HG02885 (cell line): ENCODE measurements around the gene CCDC60.
"Not testable (repeated sequence)": the region's sequence is repeated elsewhere in the genome, so short reads cannot be mapped to it uniquely, and the experiment has no call there.

Source experiments
- ATAC-seq: cut with Tn5 transposase; IDR thresholded peaks from one replicate; pipeline ENCODE4 v1.9.1; 2021; ENCODE audit warnings: mild to moderate bottlenecking; ENCODE audit not compliant: unreplicated experiment, poor library complexity

The CCDC60 gene

DNA sequence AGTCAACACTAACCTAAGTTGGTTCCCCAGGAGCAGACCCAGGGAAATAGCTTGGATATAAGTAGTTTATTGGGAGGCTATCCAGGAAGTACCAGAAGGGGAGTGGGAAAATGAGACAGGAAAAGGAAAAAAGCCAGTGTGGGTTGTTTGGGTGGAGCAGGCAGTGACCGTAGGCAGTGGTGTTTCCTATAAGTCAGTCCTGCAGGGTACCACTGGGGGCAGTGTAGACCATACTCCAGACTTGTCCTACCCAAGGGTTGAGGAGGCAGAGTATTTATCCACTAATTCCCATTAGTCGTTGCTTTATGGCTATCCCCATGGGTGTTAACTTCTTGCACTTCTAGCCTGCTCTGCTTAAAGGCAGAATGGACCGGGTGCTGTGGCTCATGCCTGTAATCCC lies 6.4 kb upstream of the CCDC60 start:
- ATAC-seq, result no peak

GRCh38 chr12:119338593-119339363 lies 4.2 kb downstream of the CCDC60 start:
- ATAC-seq, result no peak

GRCh38 chr12:119340578-119340977 lies 6.0 kb downstream of the CCDC60 start:
- no peak for ATAC-seq

DNA sequence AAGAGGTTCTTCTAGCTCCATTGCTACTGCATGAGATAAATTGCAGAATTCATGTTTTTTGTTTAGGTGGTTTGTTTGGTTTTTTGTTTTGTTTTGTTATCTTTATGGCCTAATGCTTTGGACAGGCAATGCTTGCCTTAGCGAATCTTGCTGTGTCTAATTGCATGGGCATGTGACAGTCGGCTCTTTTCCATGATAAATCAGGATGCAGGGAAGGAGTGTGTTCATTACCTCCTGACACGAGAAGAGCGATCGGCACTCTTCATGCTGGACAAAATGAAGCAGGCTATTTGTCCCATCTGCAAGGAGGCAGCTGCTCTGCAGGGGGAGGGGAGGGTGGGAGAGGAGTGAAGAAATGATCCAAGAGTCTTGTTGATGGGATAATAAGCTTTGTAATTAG lies 6.5 kb downstream of the CCDC60 start:
- no peak for ATAC-seq

DNA sequence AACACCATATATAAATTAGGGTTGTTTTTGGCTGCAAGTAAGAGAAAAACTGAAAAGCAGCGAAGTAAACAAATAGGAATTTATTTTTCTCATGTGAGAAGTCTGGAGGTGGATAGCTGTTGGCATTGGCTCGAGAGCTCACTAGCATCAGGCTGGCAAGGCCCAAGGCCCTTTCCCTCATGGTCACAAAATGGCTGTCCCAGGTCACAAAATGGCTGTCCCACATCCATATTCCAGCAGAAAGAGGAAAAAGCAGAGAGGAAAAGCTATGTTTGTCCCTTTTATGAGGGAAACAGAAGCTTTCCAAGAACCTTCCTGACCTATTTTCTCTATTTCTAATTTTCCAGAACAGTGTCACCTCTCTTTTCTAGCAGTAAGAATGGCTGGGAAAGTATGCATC lies 7.5 kb downstream of the CCDC60 start:
- ATAC-seq, result no peak

DNA sequence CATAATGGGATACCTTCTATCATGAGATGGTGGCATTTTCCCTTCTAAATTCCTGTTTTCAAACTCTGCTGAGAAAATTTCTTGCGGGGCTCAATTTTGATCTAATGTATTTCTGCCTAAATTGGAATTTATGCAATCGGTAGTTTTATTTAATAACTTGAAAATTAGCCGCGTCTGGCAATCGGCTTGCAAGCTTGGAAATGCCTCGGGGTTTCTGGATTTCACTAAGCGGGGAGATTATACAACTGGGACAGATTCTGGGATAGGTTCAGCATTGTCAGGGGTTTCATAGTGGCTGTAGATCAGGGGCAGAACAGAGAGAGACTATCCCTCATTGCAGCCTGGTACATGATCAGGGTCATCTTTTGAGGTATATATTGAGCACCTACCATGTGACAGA lies 8.6 kb downstream of the CCDC60 start:
- ATAC-seq, result no peak

DNA sequence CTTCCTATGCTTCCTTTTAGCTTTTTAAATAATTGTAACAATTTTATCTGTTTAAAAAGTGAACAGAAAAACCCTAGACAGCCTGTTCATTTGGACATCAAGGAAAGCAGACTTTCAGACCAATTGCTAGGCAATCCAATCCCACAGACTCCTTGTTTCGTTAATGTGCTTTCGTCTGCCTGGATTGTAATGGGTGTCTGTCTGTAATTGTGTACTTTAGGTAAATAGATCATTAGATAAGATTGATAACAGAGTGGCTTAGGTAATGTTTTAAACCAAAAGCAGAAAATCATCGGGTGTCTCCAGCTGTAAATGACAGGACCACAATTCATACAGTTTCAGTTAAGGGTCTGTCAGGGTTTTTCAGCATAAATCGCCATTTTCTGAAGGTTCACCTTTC lies 19.6 kb downstream of the CCDC60 start:
- ATAC-seq, result no peak

DNA sequence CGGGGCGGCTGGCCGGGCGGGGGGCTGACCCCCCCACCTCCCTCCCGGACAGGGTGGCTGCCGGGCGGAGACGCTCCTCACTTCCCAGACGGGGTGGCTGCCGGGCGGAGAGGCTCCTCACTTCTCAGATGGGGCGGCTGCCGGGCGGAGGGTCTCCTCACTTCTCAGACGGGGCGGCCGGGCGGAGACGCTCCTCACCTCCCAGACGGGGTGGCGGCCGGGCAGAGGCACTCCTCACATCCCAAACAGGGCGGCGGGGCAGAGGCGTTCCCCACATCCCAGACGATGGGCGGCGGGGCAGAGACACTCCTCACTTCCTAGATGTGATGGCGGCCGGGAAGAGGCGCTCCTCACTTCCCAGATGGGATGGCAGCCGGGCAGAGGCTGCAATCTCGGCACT lies 25.8 kb downstream of the CCDC60 start:
- not testable (repeated sequence) for ATAC-seq

DNA sequence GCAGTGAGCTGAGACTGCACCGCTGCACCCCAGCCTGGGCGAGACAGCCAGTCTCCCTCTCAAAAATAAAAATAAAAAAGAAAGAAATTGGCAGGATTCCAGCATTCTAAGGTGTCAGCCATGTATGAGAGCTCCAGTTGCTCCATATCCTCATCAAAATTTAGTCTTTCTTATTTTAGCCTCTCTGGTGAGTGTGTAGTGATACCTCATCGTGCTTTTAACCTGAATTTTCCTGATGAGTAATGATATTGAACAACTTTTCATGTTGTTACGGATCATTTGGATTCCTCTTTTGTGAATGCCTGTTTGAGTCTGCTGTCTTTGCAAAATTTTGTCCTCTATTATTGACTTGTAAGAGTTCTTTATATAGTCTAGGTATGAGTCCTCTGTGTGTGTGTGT lies 28.5 kb downstream of the CCDC60 start:
- ATAC-seq, result no peak

- no peak for ATAC-seq
Measured at GRCh38 chr12:119363490-119363889, 29.0 kb downstream of the CCDC60 start.

DNA sequence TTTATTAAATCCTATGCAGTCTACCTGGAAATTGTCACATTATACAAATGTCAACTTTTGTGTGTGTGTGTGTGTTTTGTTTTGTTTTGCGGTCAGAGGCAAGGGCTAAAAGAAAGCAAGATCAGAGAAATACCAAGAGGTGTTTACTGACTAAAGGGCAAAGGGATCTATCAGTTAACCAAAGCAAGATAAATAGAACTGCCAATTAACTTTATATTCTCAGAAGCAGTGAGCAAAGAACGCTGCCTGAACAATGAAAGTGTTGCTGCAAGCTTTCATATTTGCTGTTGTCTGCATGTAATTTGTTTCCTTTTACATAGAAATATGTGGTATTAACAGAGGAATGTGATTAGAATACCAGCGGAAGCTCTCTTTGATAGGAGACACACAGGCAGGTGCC lies 30.9 kb downstream of the CCDC60 start:
- ATAC-seq, result no peak

- no peak for ATAC-seq
Measured at GRCh38 chr12:119366007-119366406, 31.5 kb downstream of the CCDC60 start.

DNA sequence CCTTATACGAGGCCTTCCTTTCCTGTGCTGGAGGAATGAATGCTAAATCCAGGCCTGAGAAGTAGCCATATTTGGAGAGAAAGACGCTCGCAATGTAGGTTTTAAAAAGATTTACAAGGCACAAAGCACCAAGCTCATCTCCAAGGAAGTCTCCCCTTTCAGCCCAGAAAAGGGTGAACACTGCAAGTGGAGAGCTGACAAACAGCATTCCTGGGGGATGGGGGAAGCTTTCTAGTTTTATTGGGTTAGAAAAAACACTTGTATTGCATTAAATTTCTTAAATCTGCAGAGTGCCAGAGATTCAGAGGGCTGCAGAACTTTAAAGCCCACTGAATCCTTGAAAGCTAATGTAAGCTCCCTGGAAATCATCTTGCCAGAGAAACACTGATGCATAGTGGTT lies 34.6 kb downstream of the CCDC60 start:
- no peak for ATAC-seq

GRCh38 chr12:119369907-119370546 lies 35.5 kb downstream of the CCDC60 start:
- ATAC-seq, result no peak

DNA sequence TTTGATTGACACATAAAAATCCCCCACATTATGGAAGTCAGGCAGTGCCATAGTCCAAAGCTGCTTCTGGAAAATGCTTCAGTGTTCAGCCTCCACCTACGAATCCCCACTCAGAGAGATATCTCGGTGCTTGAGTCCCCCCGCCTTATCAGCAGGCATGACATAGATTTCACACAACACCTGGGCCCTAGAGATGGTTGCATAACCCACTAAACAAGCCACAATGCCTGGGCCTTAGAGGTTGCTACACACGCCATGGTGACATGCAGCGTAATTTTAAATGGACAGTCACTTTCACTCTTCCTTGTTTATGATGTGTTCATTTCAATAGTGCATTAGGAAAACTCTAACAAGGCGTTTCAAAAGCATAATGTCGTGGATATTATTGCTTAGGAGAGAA lies 38.0 kb downstream of the CCDC60 start:
- no peak for ATAC-seq

GRCh38 chr12:119373001-119373400 lies 38.5 kb downstream of the CCDC60 start:
- no peak for ATAC-seq

DNA sequence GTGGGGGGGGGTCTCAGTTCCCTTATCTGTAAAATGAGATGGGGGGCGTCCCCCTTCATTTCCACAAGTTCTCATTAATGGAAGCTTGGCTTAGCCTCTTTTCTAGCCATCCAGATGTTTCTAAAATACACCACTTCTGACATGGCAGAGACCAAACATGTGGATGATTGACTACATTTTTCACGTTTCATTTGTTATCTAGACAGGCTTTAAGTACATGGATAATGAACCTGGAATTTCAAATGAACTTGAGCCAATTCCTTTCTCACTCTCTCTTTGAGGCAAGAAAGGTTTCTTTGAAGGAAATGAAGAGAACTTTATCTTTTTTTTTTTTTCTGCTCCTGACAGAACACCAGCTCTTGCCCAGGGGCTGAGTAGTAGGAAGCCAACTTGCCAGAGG lies 39.1 kb downstream of the CCDC60 start:
- ATAC-seq, result no peak

DNA sequence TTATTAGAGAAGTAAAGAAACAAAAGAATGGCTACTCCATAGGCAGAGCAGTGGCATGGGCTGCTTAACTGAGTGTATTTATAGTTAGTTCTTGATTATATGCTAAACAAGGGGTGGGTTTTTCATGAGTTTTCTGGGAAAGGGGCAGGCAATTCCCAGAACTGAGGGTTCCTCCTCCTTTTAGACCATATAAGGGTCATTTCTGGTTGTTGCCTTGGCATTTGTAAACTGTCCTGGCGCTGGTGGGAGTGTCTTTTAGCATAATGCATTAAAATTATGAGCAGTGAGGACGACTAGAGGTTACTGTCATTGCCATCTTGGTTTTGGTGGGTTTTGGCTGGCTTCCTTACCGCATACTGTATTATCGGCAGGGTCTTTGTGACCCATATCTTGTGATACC lies 40.1 kb downstream of the CCDC60 start:
- no peak for ATAC-seq

- no peak for ATAC-seq
Measured at GRCh38 chr12:119375075-119375882, 40.8 kb downstream of the CCDC60 start.

DNA sequence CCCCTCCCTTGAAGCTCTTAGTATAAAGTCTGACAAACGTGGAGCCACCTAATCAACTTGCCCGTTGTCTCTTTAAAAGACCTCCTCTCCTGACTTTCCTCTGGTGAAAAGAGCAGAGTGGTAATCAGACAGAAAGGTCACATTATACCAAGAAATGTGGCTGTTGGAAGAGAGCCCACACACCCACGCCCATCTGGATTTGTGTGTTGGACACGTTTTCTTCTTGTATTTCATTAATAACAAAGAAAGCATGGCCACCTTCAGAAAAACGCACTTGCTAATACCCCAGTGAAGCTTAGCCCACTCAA lies 41.3 kb downstream of the CCDC60 start:
- ATAC-seq, result no peak

DNA sequence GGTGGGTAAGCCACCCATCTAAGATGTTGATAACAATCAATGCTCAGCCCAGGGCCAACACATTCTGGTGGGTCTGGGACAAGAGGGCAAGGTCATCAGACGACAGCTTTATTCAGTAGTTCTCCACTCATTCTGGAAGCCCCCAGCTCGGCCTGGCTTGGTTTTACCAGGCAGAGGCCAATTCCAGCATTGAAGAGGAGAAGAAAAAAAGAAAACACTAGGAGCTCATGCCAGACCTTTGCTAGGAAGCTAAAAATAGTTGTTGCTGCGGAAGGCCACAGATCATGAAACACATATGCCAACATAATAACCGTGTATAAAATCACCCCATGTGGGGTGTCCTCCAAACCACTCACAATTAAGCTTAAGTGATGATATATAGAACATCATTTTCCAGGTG lies 44.4 kb downstream of the CCDC60 start:
- ATAC-seq, result no peak
